NCI-H524 treated with DMSO at 0.1 percent for 48 hours (cell line): Measurements from ENCODE around the gene F5.

ENCODE experiments used
- DNase-seq: peaks from one replicate; lab custom pipeline; 2025; lab: John Stamatoyannopoulos, UW

F5 gene

GRCh38 chr1:169475806-169476387 is 110.4 kb downstream of the F5 start:
- no peak for DNase-seq

- no peak for DNase-seq
Observed at GRCh38 chr1:169474302-169474995, 111.8 kb downstream of the F5 start.

- no peak for DNase-seq
Observed at GRCh38 chr1:169473347-169473746, 112.9 kb downstream of the F5 start.

DNA sequence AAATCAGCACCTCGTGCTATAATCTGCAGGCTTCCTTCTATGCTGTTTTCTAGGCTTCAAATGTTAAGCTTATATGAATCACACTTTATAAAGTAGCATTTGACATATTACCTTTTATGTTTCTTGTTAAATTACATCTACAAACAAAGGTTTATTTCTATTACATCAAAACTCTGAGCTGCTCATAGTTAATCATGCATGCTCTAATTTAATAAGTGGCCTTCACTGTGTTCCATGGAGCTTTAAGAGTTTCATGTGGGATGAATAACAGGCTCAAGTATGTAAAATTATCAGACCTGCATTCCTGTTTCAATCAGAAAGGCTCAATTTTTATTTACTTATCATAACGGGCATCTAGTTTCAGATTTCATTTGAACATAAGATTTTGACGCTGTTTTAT is 113.5 kb downstream of the F5 start:
- no peak for DNase-seq

- DNase-seq = no peak
Observed at GRCh38 chr1:169468982-169469381, 117.3 kb downstream of the F5 start.

GRCh38 chr1:169466259-169467230 is 119.7 kb downstream of the F5 start:
- DNase-seq = no peak

DNA sequence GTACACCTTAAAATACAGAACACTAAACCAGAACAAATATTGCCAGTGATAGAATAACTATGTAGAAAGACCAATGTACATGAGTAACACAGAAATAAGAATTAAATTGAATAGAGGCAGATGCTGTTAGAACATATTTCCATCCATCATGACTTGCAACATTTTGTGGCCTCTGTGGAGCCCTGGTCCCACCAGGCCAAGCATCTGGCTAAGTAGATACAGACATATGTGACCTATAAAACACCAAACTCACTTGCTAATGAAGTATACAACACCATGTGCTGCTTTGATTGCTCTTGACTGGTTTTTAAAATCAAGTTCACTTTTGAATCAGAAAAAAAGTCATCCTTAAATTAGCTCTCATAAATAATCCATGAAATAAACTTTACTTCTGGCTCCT is 121.0 kb downstream of the F5 start:
- DNase-seq = peak; percentile 33
